ENCODE results near the gene ROBO2. TPM values are rescaled to one million over a fixed set of nuclear protein-coding genes. Genes with fewer than 3 reads are reported as not detected.

The ROBO2 gene
- total and polyA plus RNA-seq, 10 of the 15 experiments (the other 5 are each of a cell fraction or from before 2014, with no cell fraction given), result 0.22 to 2.5 (median 0.81) TPM

DNA sequence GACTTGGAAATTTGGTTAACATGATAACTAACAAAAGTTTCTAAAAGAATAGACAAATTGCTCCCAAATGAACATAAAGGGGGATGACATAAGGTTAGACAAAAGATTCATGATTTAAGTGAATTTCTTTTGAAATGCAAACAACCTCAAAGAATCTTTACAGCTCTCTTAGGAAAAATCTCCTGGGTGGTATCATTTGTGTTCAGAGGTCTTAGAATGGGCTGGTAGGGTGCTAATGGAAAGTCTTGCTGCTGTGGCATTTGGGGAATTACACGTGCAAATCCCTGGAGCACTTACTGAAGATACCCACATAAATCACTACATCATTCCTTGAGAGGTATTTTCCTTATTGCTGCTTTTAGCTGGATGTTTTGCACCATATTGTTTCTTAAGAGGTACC is 14.4 kb upstream of the ROBO2 start:
- H4K20me1 ChIP-seq (ENCODE audit: control insufficient read depth, insufficient read depth), result no peaks in the 10 kb centered on the region
- SMC1A ChIA-PET (ENCODE audit: uncharacterized antibody, unreplicated experiment), result interaction anchor here (1.8 kb wide), 1 partner anchor 9 kb away, joined by 6 read pairs; no protein-coding TSS in a partner anchor
- H3K79me2 ChIP-seq (ENCODE audit: control insufficient read depth, insufficient read depth, low read length), result no peaks in the 10 kb centered on the region
- DNase-seq (ENCODE audit: low read depth, low spot score) (no peak), FAIRE-seq (no peak), ATAC-seq (no peak)
- no peaks in the 10 kb centered on the region for H3K4me1 ChIP-seq (ENCODE audit: control insufficient read depth, insufficient read depth, low read length)
- POLR2A ChIA-PET, result no interaction called here
- H3K4me2 ChIP-seq (ENCODE audit: control insufficient read depth, insufficient read depth), result no peak overlapping the region
- intact Hi-C loops (cut with micrococcal nuclease; ENCODE audit: unreplicated experiment), result no loop called here
- H2AFZ ChIP-seq (ENCODE audit: control insufficient read depth, low read depth, low read length), result no peak overlapping the region
- H3K36me3 ChIP-seq (ENCODE audit: control insufficient read depth in 2 of 2, insufficient read depth in 2 of 2, low read length in 1 of 2), result no peaks in the 10 kb centered on the region
- H3K4me3 ChIP-seq, result no peak overlapping the region
- no peak overlapping the region for H3K9ac ChIP-seq (ENCODE audit: control insufficient read depth, insufficient read depth, low read length)
- CTCF ChIA-PET, result no interaction called here
- no peak overlapping the region for H3K27ac ChIP-seq (ENCODE audit: control insufficient read depth, insufficient read depth)
- RAD21 ChIA-PET (ENCODE audit: unreplicated experiment), result interaction anchor here (1.4 kb wide), 1 partner anchor 31 kb away, joined by 3 read pairs; no protein-coding TSS in a partner anchor
- in situ Hi-C loops (cut with MboI), result no loop called here
- WGBS (ENCODE audit: insufficient coverage, insufficient replicate concordance, low lambda C conversion rate, missing lambda C conversion rate), result 0% methylated on average over 1 of the region's 1 CpG
- no peaks in the 10 kb centered on the region for H3K9me3 ChIP-seq (replicated peaks; ENCODE audit: control insufficient read depth, insufficient read depth, low read length)
- BruUV-seq (replicated peaks), result no TSS peak
- H3K27me3 ChIP-seq (replicated peaks in 1 of 2; ENCODE audit: control insufficient read depth in 2 of 2, insufficient read depth in 2 of 2, low read length in 1 of 2), result no peaks in the 10 kb centered on the region
- TF ChIP-seq PML (IDR thresholded peaks at IDR 0.05; ENCODE audit: low read length) (no peak), SMC3 (IDR thresholded peaks at IDR 0.05; ENCODE audit: borderline replicate concordance, low read length) (no peak), GABPA (IDR thresholded peaks at IDR 0.05; ENCODE audit: low read depth) (no peak), FOS (IDR thresholded peaks at IDR 0.05; ENCODE audit: borderline replicate concordance, extremely low read depth, insufficient read length) (no peak), SREBF1 (IDR thresholded peaks at IDR 0.05; ENCODE audit: low read length) (no peak), NFXL1 (IDR thresholded peaks at IDR 0.05; ENCODE audit: borderline replicate concordance) (no peak), ESRRA (IDR thresholded peaks at IDR 0.05; ENCODE audit: low read length) (no peak), CREB1 (IDR thresholded peaks at IDR 0.05; ENCODE audit: low read depth) (no peak), EED (IDR thresholded peaks at IDR 0.05; ENCODE audit: low read depth) (no peak), YY1 (IDR thresholded peaks at IDR 0.05; ENCODE audit: low read depth, low read length) (no peak), BCL11A (IDR thresholded peaks at IDR 0.05; ENCODE audit: low read depth, low read length) (no peak), NKRF (conservative IDR thresholded peaks at IDR 0.05) (no peak)
- TF ChIP-seq, protein P1, sequence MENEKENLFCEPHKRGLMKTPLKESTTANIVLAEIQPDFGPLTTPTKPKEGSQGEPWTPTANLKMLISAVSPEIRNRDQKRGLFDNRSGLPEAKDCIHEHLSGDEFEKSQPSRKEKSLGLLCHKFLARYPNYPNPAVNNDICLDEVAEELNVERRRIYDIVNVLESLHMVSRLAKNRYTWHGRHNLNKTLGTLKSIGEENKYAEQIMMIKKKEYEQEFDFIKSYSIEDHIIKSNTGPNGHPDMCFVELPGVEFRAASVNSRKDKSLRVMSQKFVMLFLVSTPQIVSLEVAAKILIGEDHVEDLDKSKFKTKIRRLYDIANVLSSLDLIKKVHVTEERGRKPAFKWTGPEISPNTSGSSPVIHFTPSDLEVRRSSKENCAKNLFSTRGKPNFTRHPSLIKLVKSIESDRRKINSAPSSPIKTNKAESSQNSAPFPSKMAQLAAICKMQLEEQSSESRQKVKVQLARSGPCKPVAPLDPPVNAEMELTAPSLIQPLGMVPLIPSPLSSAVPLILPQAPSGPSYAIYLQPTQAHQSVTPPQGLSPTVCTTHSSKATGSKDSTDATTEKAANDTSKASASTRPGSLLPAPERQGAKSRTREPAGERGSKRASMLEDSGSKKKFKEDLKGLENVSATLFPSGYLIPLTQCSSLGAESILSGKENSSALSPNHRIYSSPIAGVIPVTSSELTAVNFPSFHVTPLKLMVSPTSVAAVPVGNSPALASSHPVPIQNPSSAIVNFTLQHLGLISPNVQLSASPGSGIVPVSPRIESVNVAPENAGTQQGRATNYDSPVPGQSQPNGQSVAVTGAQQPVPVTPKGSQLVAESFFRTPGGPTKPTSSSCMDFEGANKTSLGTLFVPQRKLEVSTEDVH (IDR thresholded peaks at IDR 0.05; ENCODE audit: low read depth, partially characterized antibody), result no peak
- TF ChIP-seq, protein P2, sequence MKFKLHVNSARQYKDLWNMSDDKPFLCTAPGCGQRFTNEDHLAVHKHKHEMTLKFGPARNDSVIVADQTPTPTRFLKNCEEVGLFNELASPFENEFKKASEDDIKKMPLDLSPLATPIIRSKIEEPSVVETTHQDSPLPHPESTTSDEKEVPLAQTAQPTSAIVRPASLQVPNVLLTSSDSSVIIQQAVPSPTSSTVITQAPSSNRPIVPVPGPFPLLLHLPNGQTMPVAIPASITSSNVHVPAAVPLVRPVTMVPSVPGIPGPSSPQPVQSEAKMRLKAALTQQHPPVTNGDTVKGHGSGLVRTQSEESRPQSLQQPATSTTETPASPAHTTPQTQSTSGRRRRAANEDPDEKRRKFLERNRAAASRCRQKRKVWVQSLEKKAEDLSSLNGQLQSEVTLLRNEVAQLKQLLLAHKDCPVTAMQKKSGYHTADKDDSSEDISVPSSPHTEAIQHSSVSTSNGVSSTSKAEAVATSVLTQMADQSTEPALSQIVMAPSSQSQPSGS (IDR thresholded peaks at IDR 0.05; ENCODE audit: low read length), result no peak
- TF ChIP-seq, protein P3, sequence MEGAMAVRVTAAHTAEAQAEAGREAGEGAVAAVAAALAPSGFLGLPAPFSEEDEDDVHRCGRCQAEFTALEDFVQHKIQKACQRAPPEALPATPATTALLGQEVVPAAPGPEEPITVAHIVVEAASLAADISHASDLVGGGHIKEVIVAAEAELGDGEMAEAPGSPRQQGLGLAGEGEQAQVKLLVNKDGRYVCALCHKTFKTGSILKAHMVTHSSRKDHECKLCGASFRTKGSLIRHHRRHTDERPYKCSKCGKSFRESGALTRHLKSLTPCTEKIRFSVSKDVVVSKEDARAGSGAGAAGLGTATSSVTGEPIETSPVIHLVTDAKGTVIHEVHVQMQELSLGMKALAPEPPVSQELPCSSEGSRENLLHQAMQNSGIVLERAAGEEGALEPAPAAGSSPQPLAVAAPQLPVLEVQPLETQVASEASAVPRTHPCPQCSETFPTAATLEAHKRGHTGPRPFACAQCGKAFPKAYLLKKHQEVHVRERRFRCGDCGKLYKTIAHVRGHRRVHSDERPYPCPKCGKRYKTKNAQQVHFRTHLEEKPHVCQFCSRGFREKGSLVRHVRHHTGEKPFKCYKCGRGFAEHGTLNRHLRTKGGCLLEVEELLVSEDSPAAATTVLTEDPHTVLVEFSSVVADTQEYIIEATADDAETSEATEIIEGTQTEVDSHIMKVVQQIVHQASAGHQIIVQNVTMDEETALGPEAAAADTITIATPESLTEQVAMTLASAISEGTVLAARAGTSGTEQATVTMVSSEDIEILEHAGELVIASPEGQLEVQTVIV (IDR thresholded peaks at IDR 0.05; ENCODE audit: borderline replicate concordance, partially characterized antibody), result no peak

Measured in GM12878 (cell line).